Progenitor cell of endocrine pancreas (in vitro differentiated cells): ENCODE measurements around the gene PPIE. TPM values are rescaled to one million over a fixed set of nuclear protein-coding genes. Genes with fewer than 3 reads are reported as not detected.
A peak's percentile ranks its signal among the peaks of the same experiment; 100 is the strongest.

Experiments
- DNase-seq: peaks from one replicate; pipeline ENCODE4 v3.0.0; 2021; ENCODE audit warnings: low spot score; ENCODE audit not compliant: unreplicated experiment
- H3K27ac Mint-ChIP-seq: 2 replicates; pipeline ENCODE4 v1.8.0; 2021; ENCODE audit warnings: mild to moderate bottlenecking, moderate library complexity, mixed read lengths
- H3K27me3 Mint-ChIP-seq: 2 replicates; pipeline ENCODE4 v1.8.0; 2021; ENCODE audit warnings: mixed read lengths
- H3K36me3 Mint-ChIP-seq: 2 replicates; pipeline ENCODE4 v1.8.0; 2022; ENCODE audit warnings: mixed read lengths; ENCODE audit not compliant: insufficient read depth
- H3K4me1 Mint-ChIP-seq: 2 replicates; pipeline ENCODE4 v1.8.0; 2021; ENCODE audit warnings: low read depth, mixed read lengths
- H3K4me3 Mint-ChIP-seq: 2 replicates; pipeline ENCODE4 v1.8.0; 2021; ENCODE audit warnings: low read depth, mild to moderate bottlenecking, moderate library complexity, mixed read lengths
- H3K9me3 Mint-ChIP-seq: 2 replicates; pipeline ENCODE4 v1.8.0; 2021; ENCODE audit warnings: low read depth, mixed read lengths
- CTCF ChIP-seq: fragments of 200-600 bp; sonication (generic); IDR thresholded peaks from one replicate; pipeline ENCODE4 v1.5.0; 2021; ENCODE audit warnings: antibody characterized with exemption, mild to moderate bottlenecking; ENCODE audit not compliant: unreplicated experiment
- total RNA-seq: library from RNA; stranded (reverse); gene quantifications from 2 replicates; pipeline ENCODE4 v1.2.1, GENCODE V29; 2021

Gene PPIE
- total RNA-seq, 1 donor from 2014 or later = 47.4 TPM

- peak; percentile 71 for TF ChIP-seq CTCF
- peaks cover 2% of the 10 kb centered on the region for H3K4me1 Mint-ChIP-seq
- peak; percentile 63 for DNase-seq
- no peak overlapping the region for H3K4me3 Mint-ChIP-seq
- peaks cover 10% of the 10 kb centered on the region for H3K27me3 Mint-ChIP-seq
- H3K9me3 Mint-ChIP-seq = peaks cover 2% of the 10 kb centered on the region
- H3K27ac Mint-ChIP-seq = no peak overlapping the region
- H3K36me3 Mint-ChIP-seq = no peaks in the 10 kb centered on the region
These were observed 61.2 kb downstream of the PPIE start for GRCh38 chr1:39799770-39800470.

GRCh38 chr1:39800471-39800835 lies 61.8 kb downstream of the PPIE start:
- Mint-ChIP-seq H3K4me1 (peaks cover 2% of the 10 kb centered on the region), H3K36me3 (no peaks in the 10 kb centered on the region), H3K4me3 (no peak overlapping the region), H3K27ac (no peak overlapping the region), H3K9me3 (peaks cover 4% of the 10 kb centered on the region), H3K27me3 (peaks cover 8% of the 10 kb centered on the region)
- no peak for TF ChIP-seq CTCF
- DNase-seq = no peak

GRCh38 chr1:39802496-39803260 lies 64.0 kb downstream of the PPIE start:
- Mint-ChIP-seq H3K4me3 (no peak overlapping the region), H3K4me1 (no peaks in the 10 kb centered on the region), H3K36me3 (no peaks in the 10 kb centered on the region), H3K27ac (no peak overlapping the region), H3K9me3 (peaks cover 7% of the 10 kb centered on the region), H3K27me3 (peaks cover 4% of the 10 kb centered on the region)
- DNase-seq = no peak
- TF ChIP-seq CTCF = no peak

- Mint-ChIP-seq H3K9me3 (peaks cover 7% of the 10 kb centered on the region), H3K36me3 (no peaks in the 10 kb centered on the region), H3K4me3 (no peak overlapping the region), H3K4me1 (no peaks in the 10 kb centered on the region), H3K27ac (no peak overlapping the region), H3K27me3 (peaks cover 2% of the 10 kb centered on the region)
- no peak for DNase-seq
- TF ChIP-seq CTCF = no peak
These were observed 66.7 kb downstream of the PPIE start for GRCh38 chr1:39805385-39805784.

GRCh38 chr1:39808784-39809517 lies 70.3 kb downstream of the PPIE start:
- Mint-ChIP-seq H3K36me3 (no peaks in the 10 kb centered on the region), H3K9me3 (peaks cover 7% of the 10 kb centered on the region), H3K27ac (no peak overlapping the region), H3K4me1 (no peaks in the 10 kb centered on the region), H3K4me3 (no peak overlapping the region), H3K27me3 (peaks cover 3% of the 10 kb centered on the region)
- DNase-seq = no peak
- no peak for TF ChIP-seq CTCF
